ENCODE data around the gene HBG2. TPM values are rescaled to one million over a fixed set of nuclear protein-coding genes. Genes with fewer than 3 reads are reported as not detected.

HBG2 gene
- total and polyA plus RNA-seq, 12 donors = 0.12 to 1.0 (median 0.43) TPM; not detected in 8

GRCh38 chr11:5239046-5239445 is 15.5 kb downstream of the HBG2 start:
- Histone ChIP-seq H3K4me3 (no peak overlapping the region), H3K27ac (no peak overlapping the region), H3K4me1 (no peaks in the 10 kb centered on the region), H3K36me3 (no peaks in the 10 kb centered on the region), H3K27me3 (peaks cover 0 to 13% (median 0%) of the 10 kb centered on the region in 7 donors), H3K9me3 (no peaks in the 10 kb centered on the region)
- intact Hi-C loops (cut with DNase I) = no loop called here
- no peak for TF ChIP-seq CTCF (IDR thresholded peaks at IDR 0.05)
- ATAC-seq (no peak), DNase-seq (no peak)

- DNase-seq (no peak), ATAC-seq (no peak)
- TF ChIP-seq CTCF (IDR thresholded peaks at IDR 0.05) = no peak
- Histone ChIP-seq H3K36me3 (no peaks in the 10 kb centered on the region), H3K4me3 (no peak overlapping the region), H3K4me1 (no peaks in the 10 kb centered on the region), H3K27ac (no peak overlapping the region), H3K27me3 (peaks cover 0 to 16% (median 0%) of the 10 kb centered on the region in 7 donors), H3K9me3 (no peaks in the 10 kb centered on the region)
- 50 to 52% methylated on average over 2 of the region's 2 CpGs for WGBS, 2 donors
- intact Hi-C loops (cut with DNase I) = no loop called here
Observed at GRCh38 chr11:5238486-5238885, 16.1 kb downstream of the HBG2 start.

GRCh38 chr11:5237420-5237819 is 17.2 kb downstream of the HBG2 start:
- no peaks in the 10 kb centered on the region for H3K36me3 ChIP-seq
- H3K27me3 ChIP-seq = peaks cover 0 to 22% (median 0%) of the 10 kb centered on the region in 7 donors
- no peak for DNase-seq
- H3K4me1 ChIP-seq = no peaks in the 10 kb centered on the region
- no peak overlapping the region for H3K4me3 ChIP-seq
- WGBS, 2 donors = 79 to 87% methylated on average over 2 of the region's 2 CpGs
- TF ChIP-seq CTCF (IDR thresholded peaks at IDR 0.05) = no peak
- no peaks in the 10 kb centered on the region for H3K9me3 ChIP-seq
- ATAC-seq = no peak
- no peak overlapping the region for H3K27ac ChIP-seq
- intact Hi-C loops (cut with DNase I) = no loop called here

DNA sequence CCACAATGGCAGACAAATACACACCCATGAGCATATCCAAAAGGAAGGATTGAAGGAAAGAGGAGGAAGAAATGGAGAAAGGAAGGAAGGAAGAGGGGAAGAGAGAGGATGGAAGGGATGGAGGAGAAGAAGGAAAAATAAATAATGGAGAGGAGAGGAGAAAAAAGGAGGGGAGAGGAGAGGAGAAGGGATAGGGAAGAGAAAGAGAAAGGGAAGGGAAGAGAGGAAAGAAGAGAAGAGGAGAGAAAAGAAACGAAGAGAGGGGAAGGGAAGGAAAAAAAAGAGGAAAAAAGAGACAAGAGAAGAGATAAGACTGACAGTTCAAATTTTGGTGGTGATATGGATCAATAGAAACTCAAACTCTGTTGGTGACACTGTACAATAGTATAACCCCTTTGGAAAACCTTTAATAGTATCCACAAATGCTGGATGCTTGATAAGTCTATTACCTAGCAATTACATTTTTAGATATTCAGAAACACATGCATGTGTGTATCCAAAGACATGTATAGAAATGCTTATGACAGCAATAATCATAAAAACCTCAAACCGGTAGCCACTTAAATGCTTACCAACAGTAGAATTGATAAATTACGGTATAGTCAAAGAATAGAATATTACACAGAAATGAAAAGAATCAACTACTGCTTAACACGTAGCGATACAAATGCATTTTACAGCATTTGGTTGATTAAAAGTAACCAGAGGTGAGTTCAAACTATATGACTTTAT is 19.1 kb downstream of the HBG2 start:
- WGBS, 2 donors = 85 to 88% methylated on average over 5 of the region's 5 CpGs
- Histone ChIP-seq H3K27ac (no peak overlapping the region), H3K4me1 (no peaks in the 10 kb centered on the region), H3K36me3 (no peaks in the 10 kb centered on the region), H3K27me3 (peaks cover 0 to 22% (median 0%) of the 10 kb centered on the region in 7 donors), H3K9me3 (no peaks in the 10 kb centered on the region), H3K4me3 (no peak overlapping the region)
- intact Hi-C loops (cut with DNase I) = no loop called here
- TF ChIP-seq CTCF (IDR thresholded peaks at IDR 0.05) = no peak
- DNase-seq = no peak
- ATAC-seq = no peak
